Panc1 (cell line): Measurements from ENCODE around the gene DIAPH2. TPM values are rescaled to one million over a fixed set of nuclear protein-coding genes. Genes with fewer than 3 reads are reported as not detected.

Source experiments
- ATAC-seq: fragments of 200-7000 bp; cut with Tn5 transposase; 2 replicates; pipeline ENCODE4 v1.9.1; 2020; ENCODE audit warnings: mild to moderate bottlenecking, moderate library complexity
- BruUV-seq: library from RNA; stranded (reverse); fragments of 400-500 nt; replicated peaks from 2 replicates; lab custom pipeline; 2021; lab: Mats Ljungman, UMichigan
- CTCF ChIA-PET: fragments of 300-600 bp; sonication (Branson Sonifier 250); formaldehyde crosslinking; loops from one replicate; lab custom pipeline; 2022; ENCODE audit warnings: antibody characterized with exemption; lab: Charles Lee
- POLR2A ChIA-PET: fragments of 300-600 bp; sonication (Branson Sonifier 250); formaldehyde crosslinking; loops from one replicate; lab custom pipeline; 2022; ENCODE audit warnings: antibody characterized with exemption; lab: Charles Lee
- DNase-seq: peaks from one replicate; pipeline ENCODE4 v3.0.0-alpha.2; 2010; ENCODE audit warnings: low read depth, low spot score
- H3K27ac ChIP-seq: 2 replicates; pipeline ENCODE4 v1.5.1; 2011; ENCODE audit warnings: mild to moderate bottlenecking, low read length, inconsistent platforms
- H3K27me3 ChIP-seq: fragments of 200-500 bp; sonication (Bioruptor generic); 2 replicates; pipeline ENCODE4 v1.6.0; 2014; ENCODE audit warnings: low read length, inconsistent platforms; ENCODE audit not compliant: control insufficient read depth, insufficient read depth
- H3K36me3 ChIP-seq: fragments of 200-500 bp; sonication (Bioruptor generic); 2 replicates; pipeline ENCODE4 v1.5.1; 2014; ENCODE audit warnings: inconsistent platforms, mild to moderate bottlenecking, low read length, moderate library complexity; ENCODE audit not compliant: control insufficient read depth, insufficient read depth
- H3K4me1 ChIP-seq: 2 replicates; pipeline ENCODE4 v1.5.1; 2011; ENCODE audit warnings: inconsistent platforms, mild to moderate bottlenecking, low read length, moderate library complexity; ENCODE audit not compliant: control insufficient read depth, insufficient read depth
- H3K4me3 ChIP-seq, 2 experiments: 2 replicates each; pipeline ENCODE4 v1.5.1; 2011 to 2012; ENCODE audit warnings: low read depth in 2 of 2, low read length in 2 of 2, mild to moderate bottlenecking in 2 of 2, inconsistent platforms in 1 of 2, moderate library complexity in 1 of 2
- H3K9me3 ChIP-seq: fragments of 200-500 bp; sonication (Bioruptor generic); 2 replicates; pipeline ENCODE4 v1.5.1; 2014; ENCODE audit warnings: low read depth, mild to moderate bottlenecking, inconsistent platforms, low read length, moderate library complexity; ENCODE audit not compliant: control insufficient read depth, insufficient read depth
- POLR2AphosphoS5 ChIP-seq: IDR thresholded peaks from 2 replicates; pipeline ENCODE4 v1.6.1; 2012; ENCODE audit warnings: mild to moderate bottlenecking, low read depth, low read length, moderate library complexity
- SIN3A ChIP-seq: IDR thresholded peaks from 2 replicates; pipeline ENCODE4 v1.6.1; 2012; ENCODE audit warnings: low read depth, mild to moderate bottlenecking, low read length, moderate library complexity, borderline replicate concordance; ENCODE audit not compliant: insufficient read depth
- TCF7L2 ChIP-seq: IDR thresholded peaks from 2 replicates; pipeline ENCODE4 v1.6.1; 2011; ENCODE audit warnings: mild to moderate bottlenecking, low read depth, low read length, inconsistent platforms
- in situ Hi-C: cut with HindIII; loops from 2 replicates; pipeline ENCODE4 v1.10.0; 2016; ENCODE audit warnings: low sequenced_read_pairs, low pct_unique_long_range_greater_than_20kb
- intact Hi-C: fragments of 100-400 bp; cut with micrococcal nuclease; formaldehyde crosslinking; loops from one replicate; pipeline ENCODE4 v1.10.0; 2022; ENCODE audit not compliant: unreplicated experiment
- total RNA-seq: library from RNA; stranded (reverse); gene quantifications from one replicate; pipeline ENCODE4 v1.2.1, GENCODE V29; 2021; ENCODE audit not compliant: unreplicated experiment
- TF ChIP-seq, protein P1 (sequence below), 2 experiments: IDR thresholded peaks; 2 replicates each; pipeline ENCODE4 v1.6.1; 2011 to 2012; ENCODE audit warnings: low read depth in 2 of 2, control low read depth in 1 of 2, low read length in 1 of 2, mild to moderate bottlenecking in 1 of 2, moderate library complexity in 1 of 2; ENCODE audit not compliant: insufficient read depth in 1 of 2
- TF ChIP-seq, protein P2 (sequence below): fragments of 450-650 bp; IDR thresholded peaks from 2 replicates; pipeline ENCODE4 v1.5.1; 2017; ENCODE audit warnings: mild to moderate bottlenecking

Gene DIAPH2
- total RNA-seq, 1 experiment from 2014 or later, result 17.0 TPM

DNA sequence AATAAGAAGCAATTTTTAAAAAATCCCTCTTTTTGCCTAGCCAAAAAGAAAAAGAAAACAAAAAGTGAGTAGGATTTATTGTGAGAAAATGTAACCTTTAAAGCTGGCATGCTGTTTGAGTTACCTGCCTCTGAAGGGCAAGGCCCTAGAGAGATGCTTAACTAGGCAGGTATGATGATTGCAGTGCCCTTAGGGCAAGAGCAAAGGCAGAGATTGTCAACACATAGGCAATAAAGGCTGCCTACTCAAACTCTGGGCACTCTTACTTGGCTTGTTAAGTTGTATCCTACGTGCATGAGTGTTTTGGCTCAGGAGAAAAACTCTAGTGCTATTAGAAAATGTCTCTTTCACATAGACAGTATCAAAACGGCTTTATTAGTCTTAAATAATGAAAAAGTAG lies 505.0 kb downstream of the DIAPH2 start:
- Histone ChIP-seq H3K36me3 (no peaks in the 10 kb centered on the region), H3K4me3 (no peak overlapping the region), H3K4me1 (no peaks in the 10 kb centered on the region), H3K27ac (no peak overlapping the region), H3K27me3 (no peaks in the 10 kb centered on the region), H3K9me3 (no peaks in the 10 kb centered on the region)
- BruUV-seq, result no TSS peak
- ChIA-PET POLR2A (no interaction called here), CTCF (no interaction called here)
- in situ Hi-C loops, result no loop called here
- TF ChIP-seq POLR2AphosphoS5, result no peak
- TF ChIP-seq SIN3A, result no peak
- TF ChIP-seq, protein P1, sequence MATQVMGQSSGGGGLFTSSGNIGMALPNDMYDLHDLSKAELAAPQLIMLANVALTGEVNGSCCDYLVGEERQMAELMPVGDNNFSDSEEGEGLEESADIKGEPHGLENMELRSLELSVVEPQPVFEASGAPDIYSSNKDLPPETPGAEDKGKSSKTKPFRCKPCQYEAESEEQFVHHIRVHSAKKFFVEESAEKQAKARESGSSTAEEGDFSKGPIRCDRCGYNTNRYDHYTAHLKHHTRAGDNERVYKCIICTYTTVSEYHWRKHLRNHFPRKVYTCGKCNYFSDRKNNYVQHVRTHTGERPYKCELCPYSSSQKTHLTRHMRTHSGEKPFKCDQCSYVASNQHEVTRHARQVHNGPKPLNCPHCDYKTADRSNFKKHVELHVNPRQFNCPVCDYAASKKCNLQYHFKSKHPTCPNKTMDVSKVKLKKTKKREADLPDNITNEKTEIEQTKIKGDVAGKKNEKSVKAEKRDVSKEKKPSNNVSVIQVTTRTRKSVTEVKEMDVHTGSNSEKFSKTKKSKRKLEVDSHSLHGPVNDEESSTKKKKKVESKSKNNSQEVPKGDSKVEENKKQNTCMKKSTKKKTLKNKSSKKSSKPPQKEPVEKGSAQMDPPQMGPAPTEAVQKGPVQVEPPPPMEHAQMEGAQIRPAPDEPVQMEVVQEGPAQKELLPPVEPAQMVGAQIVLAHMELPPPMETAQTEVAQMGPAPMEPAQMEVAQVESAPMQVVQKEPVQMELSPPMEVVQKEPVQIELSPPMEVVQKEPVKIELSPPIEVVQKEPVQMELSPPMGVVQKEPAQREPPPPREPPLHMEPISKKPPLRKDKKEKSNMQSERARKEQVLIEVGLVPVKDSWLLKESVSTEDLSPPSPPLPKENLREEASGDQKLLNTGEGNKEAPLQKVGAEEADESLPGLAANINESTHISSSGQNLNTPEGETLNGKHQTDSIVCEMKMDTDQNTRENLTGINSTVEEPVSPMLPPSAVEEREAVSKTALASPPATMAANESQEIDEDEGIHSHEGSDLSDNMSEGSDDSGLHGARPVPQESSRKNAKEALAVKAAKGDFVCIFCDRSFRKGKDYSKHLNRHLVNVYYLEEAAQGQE (IDR thresholded peaks at IDR 0.05; ENCODE audit: insufficient read depth in 1 of 2, low read depth in 2 of 2, low read length in 1 of 2), result no peak
- no peak for TF ChIP-seq TCF7L2
- intact Hi-C loops, result no loop called here
- DNase-seq (no peak), ATAC-seq (no peak)

DNA sequence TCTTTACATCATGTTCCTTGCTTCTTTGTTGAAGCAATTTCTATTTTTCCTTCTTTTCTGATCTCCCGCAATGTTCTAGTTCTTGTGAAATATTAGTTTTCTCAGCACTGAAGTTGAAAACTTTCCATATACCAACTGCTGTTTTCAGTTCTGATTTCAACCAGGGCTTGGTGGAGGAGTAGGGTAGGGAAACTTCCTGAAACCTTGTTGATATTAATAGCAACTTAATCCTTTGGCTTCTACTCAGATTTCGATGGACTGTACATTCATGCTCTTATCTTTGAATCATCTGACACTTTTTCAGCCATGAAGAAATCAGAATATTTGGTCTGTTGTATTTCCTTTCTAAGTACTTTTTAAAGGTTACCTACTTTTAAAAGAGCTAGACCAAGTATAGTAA lies 514.9 kb downstream of the DIAPH2 start:
- ATAC-seq (no peak), DNase-seq (no peak)
- POLR2A ChIA-PET, result no interaction called here
- H3K36me3 ChIP-seq, result no peaks in the 10 kb centered on the region
- H3K27ac ChIP-seq, result no peak overlapping the region
- CTCF ChIA-PET, result no interaction called here
- H3K4me1 ChIP-seq, result no peaks in the 10 kb centered on the region
- no peaks in the 10 kb centered on the region for H3K9me3 ChIP-seq
- intact Hi-C loops (no loop called here), in situ Hi-C loops (no loop called here)
- TF ChIP-seq TCF7L2 (no peak), POLR2AphosphoS5 (no peak), SIN3A (no peak)
- TF ChIP-seq, protein P2, sequence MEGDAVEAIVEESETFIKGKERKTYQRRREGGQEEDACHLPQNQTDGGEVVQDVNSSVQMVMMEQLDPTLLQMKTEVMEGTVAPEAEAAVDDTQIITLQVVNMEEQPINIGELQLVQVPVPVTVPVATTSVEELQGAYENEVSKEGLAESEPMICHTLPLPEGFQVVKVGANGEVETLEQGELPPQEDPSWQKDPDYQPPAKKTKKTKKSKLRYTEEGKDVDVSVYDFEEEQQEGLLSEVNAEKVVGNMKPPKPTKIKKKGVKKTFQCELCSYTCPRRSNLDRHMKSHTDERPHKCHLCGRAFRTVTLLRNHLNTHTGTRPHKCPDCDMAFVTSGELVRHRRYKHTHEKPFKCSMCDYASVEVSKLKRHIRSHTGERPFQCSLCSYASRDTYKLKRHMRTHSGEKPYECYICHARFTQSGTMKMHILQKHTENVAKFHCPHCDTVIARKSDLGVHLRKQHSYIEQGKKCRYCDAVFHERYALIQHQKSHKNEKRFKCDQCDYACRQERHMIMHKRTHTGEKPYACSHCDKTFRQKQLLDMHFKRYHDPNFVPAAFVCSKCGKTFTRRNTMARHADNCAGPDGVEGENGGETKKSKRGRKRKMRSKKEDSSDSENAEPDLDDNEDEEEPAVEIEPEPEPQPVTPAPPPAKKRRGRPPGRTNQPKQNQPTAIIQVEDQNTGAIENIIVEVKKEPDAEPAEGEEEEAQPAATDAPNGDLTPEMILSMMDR, result no peak
- TF ChIP-seq, protein P1 (IDR thresholded peaks at IDR 0.05; ENCODE audit: insufficient read depth in 1 of 2, low read depth in 2 of 2, low read length in 1 of 2), result no peak
- no peak overlapping the region for H3K4me3 ChIP-seq
- no TSS peak for BruUV-seq
- no peaks in the 10 kb centered on the region for H3K27me3 ChIP-seq
